Naive thymus-derived CD4-positive, alpha-beta T cell (primary cell): ENCODE data around the gene AREG. TPM values are rescaled to one million over a fixed set of nuclear protein-coding genes. Genes with fewer than 3 reads are reported as not detected.

Experiments used
- ATAC-seq: fragments of 150-1000 bp; cut with Tn5 transposase; 2 replicates; pipeline ENCODE4 v1.10.0; 2021; ENCODE audit warnings: mild to moderate bottlenecking, moderate library complexity
- CTCF ChIA-PET: fragments of 350-600 bp; sonication (Branson Sonifier 250); formaldehyde crosslinking; loops from one replicate; lab custom pipeline; 2021; ENCODE audit warnings: antibody characterized with exemption; lab: Charles Lee
- POLR2A ChIA-PET: fragments of 350-600 bp; sonication (Branson Sonifier 250); formaldehyde crosslinking; loops from one replicate; lab custom pipeline; 2021; ENCODE audit warnings: antibody characterized with exemption, inconsistent platforms; lab: Charles Lee
- DNase-seq, 9 donors: peaks; one replicate each; pipeline versions ENCODE4 v3.0.0 to v3.0.0-alpha.2; 2020 to 2022; ENCODE audit warnings: mixed read lengths in 1 of 9
- H3K27ac ChIP-seq: one replicate; pipeline ENCODE4 v1.7.0; 2013; ENCODE audit warnings: mild to moderate bottlenecking, low read depth, low read length, moderate library complexity
- H3K27me3 ChIP-seq, 2 donors: one replicate each; pipeline ENCODE4 v1.7.0; 2013; ENCODE audit warnings: low read length in 2 of 2, mild to moderate bottlenecking in 2 of 2, moderate library complexity in 2 of 2; ENCODE audit not compliant: control insufficient read depth in 2 of 2, insufficient read depth in 2 of 2
- H3K36me3 ChIP-seq, 3 experiments: 1 replicate in 2 of 3; 2 replicates in 1 of 3; pipeline ENCODE4 v1.7.0; 2013; ENCODE audit warnings: low read length in 3 of 3, mild to moderate bottlenecking in 3 of 3, moderate library complexity in 1 of 3; ENCODE audit not compliant: insufficient read depth in 3 of 3, control insufficient read depth in 2 of 3
- H3K4me1 ChIP-seq, 2 donors: one replicate each; pipeline ENCODE4 v1.7.0; 2013; ENCODE audit warnings: low read length in 2 of 2, mild to moderate bottlenecking in 2 of 2, moderate library complexity in 1 of 2; ENCODE audit not compliant: control insufficient read depth in 2 of 2, insufficient read depth in 2 of 2
- H3K4me3 ChIP-seq: 2 replicates; pipeline ENCODE4 v1.7.0; 2013; ENCODE audit warnings: mild to moderate bottlenecking, low read length
- H3K9me3 ChIP-seq, 3 experiments: 1 replicate in 2 of 3; 2 replicates in 1 of 3; pipeline ENCODE4 v1.7.0; 2013; ENCODE audit warnings: low read length in 3 of 3; ENCODE audit not compliant: control insufficient read depth in 2 of 3
- H3K27ac Mint-ChIP-seq, 9 donors: one replicate each; pipeline ENCODE4 v1.8.0; 2020 to 2022; ENCODE audit warnings: mixed read lengths in 9 of 9, mild to moderate bottlenecking in 8 of 9, moderate library complexity in 5 of 9, inconsistent platforms in 2 of 9
- H3K27me3 Mint-ChIP-seq, 5 donors: one replicate each; pipeline ENCODE4 v1.8.0; 2021 to 2022; ENCODE audit warnings: mixed read lengths in 5 of 5, mild to moderate bottlenecking in 1 of 5
- H3K36me3 Mint-ChIP-seq, 5 donors: one replicate each; pipeline ENCODE4 v1.8.0; 2020 to 2022; ENCODE audit warnings: mixed read lengths in 5 of 5, mild to moderate bottlenecking in 3 of 5, inconsistent platforms in 1 of 5
- H3K4me1 Mint-ChIP-seq, 7 donors: one replicate each; pipeline ENCODE4 v1.8.0; 2020 to 2022; ENCODE audit warnings: mixed read lengths in 7 of 7, mild to moderate bottlenecking in 3 of 7, inconsistent platforms in 1 of 7
- H3K4me3 Mint-ChIP-seq, 10 donors: one replicate each; pipeline ENCODE4 v1.8.0; 2020 to 2022; ENCODE audit warnings: mild to moderate bottlenecking in 10 of 10, mixed read lengths in 10 of 10, moderate library complexity in 6 of 10, inconsistent platforms in 2 of 10
- H3K9me3 Mint-ChIP-seq, 11 donors: one replicate each; pipeline ENCODE4 v1.8.0; 2020 to 2022; ENCODE audit warnings: mixed read lengths in 11 of 11, mild to moderate bottlenecking in 4 of 11, inconsistent platforms in 1 of 11, moderate library complexity in 1 of 11
- intact Hi-C, 2 donors: fragments of 100-400 bp; cut with micrococcal nuclease; formaldehyde crosslinking; loops; one replicate each; pipeline ENCODE4 v1.15.1; 2023
- polyA plus RNA-seq, 2 donors: library from polyadenylated mRNA; unstranded; fragments of 300-500 nt; fragmentation: Illumina TruSeq; gene quantifications; one replicate each; pipeline ENCODE4 v1.2.3, GENCODE V29; 2021
- total RNA-seq, 6 experiments: library from RNA in 5 of 6; stranded (reverse) in 5 of 6; gene quantifications; 1 replicate in 5 of 6; 2 replicates in 1 of 6; pipeline ENCODE4 v1.2.3 and lab custom pipeline; 2021 to 2026

AREG gene
- total and polyA plus RNA-seq, 7 experiments from 2014 or later: 0.36 to 30.5 (median 3.6) TPM; not detected in 1

DNA sequence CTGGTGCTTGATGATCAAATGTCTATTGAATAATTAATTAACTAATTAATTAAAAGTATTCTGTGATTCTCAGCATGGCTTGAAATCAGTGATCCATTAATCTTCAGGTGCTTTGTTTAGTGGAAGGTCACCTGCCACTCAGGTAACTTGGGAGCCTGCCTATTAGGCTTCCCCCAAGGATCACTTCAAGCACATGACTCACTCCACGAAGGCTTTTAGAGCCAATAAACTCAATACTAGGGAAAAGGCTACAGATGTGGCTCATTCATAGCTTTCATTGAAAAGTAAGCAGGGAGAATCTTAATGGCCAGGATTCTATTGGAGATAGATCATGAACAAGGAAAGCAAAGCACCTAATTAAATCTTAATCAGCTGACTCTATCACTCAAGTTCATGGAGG, 21.3 kb downstream of the AREG start:
- ATAC-seq (no peak), DNase-seq (no peak)
- Mint-ChIP-seq H3K27ac (no peak overlapping the region), H3K4me1 (no peaks in the 10 kb centered on the region), H3K4me3 (no peak overlapping the region), H3K9me3 (no peaks in the 10 kb centered on the region), H3K36me3 (no peaks in the 10 kb centered on the region), H3K27me3 (peaks cover 0 to 11% (median 1%) of the 10 kb centered on the region in 5 donors)
- no peaks in the 10 kb centered on the region for H3K9me3 ChIP-seq
- no peak overlapping the region for H3K27ac ChIP-seq
- no peaks in the 10 kb centered on the region for H3K4me1 ChIP-seq
- no peaks in the 10 kb centered on the region for H3K27me3 ChIP-seq
- intact Hi-C loops: no loop called here
- no peaks in the 10 kb centered on the region for H3K36me3 ChIP-seq
- POLR2A ChIA-PET: no interaction called here
- CTCF ChIA-PET: no interaction called here
- no peak overlapping the region for H3K4me3 ChIP-seq

GRCh38 chr4:74471264-74471663, 26.3 kb downstream of the AREG start:
- intact Hi-C loops: no loop called here
- Histone ChIP-seq H3K27ac (no peak overlapping the region), H3K4me1 (no peaks in the 10 kb centered on the region), H3K9me3 (no peaks in the 10 kb centered on the region), H3K27me3 (no peaks in the 10 kb centered on the region), H3K36me3 (no peaks in the 10 kb centered on the region), H3K4me3 (no peak overlapping the region)
- ATAC-seq (no peak), DNase-seq (no peak)
- CTCF ChIA-PET: no interaction called here
- Mint-ChIP-seq H3K4me3 (no peak overlapping the region), H3K36me3 (no peaks in the 10 kb centered on the region), H3K9me3 (peaks cover 0 to 2% (median 0%) of the 10 kb centered on the region in 11 donors), H3K27ac (no peak overlapping the region), H3K27me3 (peaks cover 6 to 22% (median 15%) of the 10 kb centered on the region in 5 donors), H3K4me1 (no peaks in the 10 kb centered on the region)
- POLR2A ChIA-PET: no interaction called here

- Histone ChIP-seq H3K9me3 (no peaks in the 10 kb centered on the region), H3K27ac (no peak overlapping the region), H3K36me3 (no peaks in the 10 kb centered on the region), H3K27me3 (no peaks in the 10 kb centered on the region), H3K4me1 (no peaks in the 10 kb centered on the region), H3K4me3 (no peak overlapping the region)
- CTCF ChIA-PET: no interaction called here
- DNase-seq (no peak), ATAC-seq (no peak)
- Mint-ChIP-seq H3K27me3 (peaks cover 6 to 30% (median 17%) of the 10 kb centered on the region in 5 donors), H3K27ac (no peak overlapping the region), H3K4me1 (no peaks in the 10 kb centered on the region), H3K4me3 (no peak overlapping the region), H3K36me3 (no peaks in the 10 kb centered on the region), H3K9me3 (peaks cover 0 to 2% (median 0%) of the 10 kb centered on the region in 11 donors)
- POLR2A ChIA-PET: no interaction called here
- intact Hi-C loops: no loop called here
Observed at GRCh38 chr4:74473155-74473811, 28.3 kb downstream of the AREG start.

DNA sequence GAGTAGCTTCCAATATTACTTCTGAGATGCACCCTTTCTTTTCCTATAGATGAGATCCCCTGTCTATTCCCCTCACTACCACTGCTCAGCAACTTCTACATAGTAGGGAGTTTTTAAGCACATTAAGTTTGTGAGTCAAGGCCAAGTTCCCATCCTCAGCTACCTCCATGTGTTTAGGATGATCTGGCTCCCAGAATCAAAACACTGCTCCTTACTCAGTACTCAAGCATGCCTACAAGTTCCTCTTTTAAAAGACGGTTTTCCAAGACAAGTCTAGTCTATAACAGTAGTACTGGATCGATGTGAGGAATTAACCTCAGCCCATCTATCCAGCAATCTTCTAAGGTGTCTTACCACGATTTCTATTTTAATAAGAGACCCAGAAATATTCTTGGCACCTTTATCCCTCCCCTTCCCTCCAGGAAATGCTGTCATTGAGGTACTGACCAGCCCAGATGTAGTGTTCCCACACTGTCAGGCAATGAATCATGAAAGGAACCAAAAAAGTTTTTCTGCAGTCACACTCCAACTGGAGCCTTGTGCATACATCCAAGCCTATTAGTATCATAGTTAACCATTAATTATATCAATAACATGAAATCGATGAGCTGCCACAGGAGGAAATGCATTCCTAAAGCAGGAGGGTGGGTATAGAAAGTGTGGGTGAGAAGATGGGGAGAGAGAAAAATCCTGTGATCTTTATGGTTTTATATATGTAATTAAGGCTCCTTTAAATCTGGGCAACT, 29.6 kb downstream of the AREG start:
- H3K4me1 Mint-ChIP-seq: no peaks in the 10 kb centered on the region
- POLR2A ChIA-PET: no interaction called here
- Histone ChIP-seq H3K4me1 (no peaks in the 10 kb centered on the region), H3K27ac (no peak overlapping the region), H3K27me3 (no peaks in the 10 kb centered on the region), H3K9me3 (no peaks in the 10 kb centered on the region), H3K36me3 (no peaks in the 10 kb centered on the region), H3K4me3 (no peak overlapping the region)
- no peaks in the 10 kb centered on the region for H3K36me3 Mint-ChIP-seq
- H3K27ac Mint-ChIP-seq: no peak overlapping the region
- intact Hi-C loops: no loop called here
- H3K9me3 Mint-ChIP-seq: peaks cover 0 to 4% (median 0%) of the 10 kb centered on the region in 11 donors
- DNase-seq (no peak), ATAC-seq (no peak)
- H3K27me3 Mint-ChIP-seq: peaks cover 6 to 32% (median 17%) of the 10 kb centered on the region in 5 donors
- CTCF ChIA-PET: no interaction called here
- H3K4me3 Mint-ChIP-seq: no peak overlapping the region

- H3K27ac Mint-ChIP-seq: peak overlapping the region in 1 of 9 donors; percentile 59
- DNase-seq (no peak), ATAC-seq (no peak)
- Histone ChIP-seq H3K4me3 (no peak overlapping the region), H3K27ac (no peak overlapping the region), H3K9me3 (no peaks in the 10 kb centered on the region), H3K36me3 (no peaks in the 10 kb centered on the region), H3K4me1 (no peaks in the 10 kb centered on the region), H3K27me3 (no peaks in the 10 kb centered on the region)
- POLR2A ChIA-PET: no interaction called here
- H3K36me3 Mint-ChIP-seq: no peaks in the 10 kb centered on the region
- CTCF ChIA-PET: no interaction called here
- intact Hi-C loops: no loop called here
- H3K27me3 Mint-ChIP-seq: peaks cover 6 to 29% (median 19%) of the 10 kb centered on the region in 5 donors
- H3K4me3 Mint-ChIP-seq: no peak overlapping the region
- H3K9me3 Mint-ChIP-seq: peaks cover 0 to 4% (median 0%) of the 10 kb centered on the region in 11 donors
- H3K4me1 Mint-ChIP-seq: no peaks in the 10 kb centered on the region
Observed at GRCh38 chr4:74475091-74475800, 30.3 kb downstream of the AREG start.

- Histone ChIP-seq H3K4me3 (no peak overlapping the region), H3K4me1 (no peaks in the 10 kb centered on the region), H3K9me3 (no peaks in the 10 kb centered on the region), H3K27ac (no peak overlapping the region), H3K36me3 (no peaks in the 10 kb centered on the region), H3K27me3 (no peaks in the 10 kb centered on the region)
- intact Hi-C loops: no loop called here
- peaks cover 0 to 4% (median 0%) of the 10 kb centered on the region in 11 donors for H3K9me3 Mint-ChIP-seq
- ChIA-PET POLR2A (no interaction called here), CTCF (interaction anchor here (1.0 kb wide), 1 partner anchor 13 kb away, joined by 3 read pairs; no protein-coding TSS in a partner anchor)
- H3K27me3 Mint-ChIP-seq: peaks cover 6 to 29% (median 19%) of the 10 kb centered on the region in 5 donors
- H3K27ac Mint-ChIP-seq: no peak overlapping the region
- no peak overlapping the region for H3K4me3 Mint-ChIP-seq
- no peaks in the 10 kb centered on the region for H3K36me3 Mint-ChIP-seq
- ATAC-seq (no peak), DNase-seq (no peak)
- H3K4me1 Mint-ChIP-seq: no peaks in the 10 kb centered on the region
Observed at GRCh38 chr4:74475946-74476345, 31.0 kb downstream of the AREG start.
